SK-N-MC (cell line): ENCODE measurements around the gene CLCN7.

ENCODE experiments used
- EZH2 ChIP-seq: fragments of 200-600 bp; sonication (generic); IDR thresholded peaks from one replicate; pipeline ENCODE4 v1.6.1; 2017; ENCODE audit warnings: antibody characterized with exemption
- FOXP2 ChIP-seq: optimal IDR thresholded peaks from 2 replicates; pipeline ENCODE3; 2011; ENCODE audit warnings: mild to moderate bottlenecking, moderate library complexity; ENCODE audit not compliant: insufficient read depth; ENCODE audit errors: extremely low read length, control extremely low read depth
- POLR2AphosphoS5 ChIP-seq: IDR thresholded peaks from 2 replicates; pipeline ENCODE4 v1.6.1; 2012; ENCODE audit warnings: mild to moderate bottlenecking, low read depth, low read length, borderline replicate concordance

DNA sequence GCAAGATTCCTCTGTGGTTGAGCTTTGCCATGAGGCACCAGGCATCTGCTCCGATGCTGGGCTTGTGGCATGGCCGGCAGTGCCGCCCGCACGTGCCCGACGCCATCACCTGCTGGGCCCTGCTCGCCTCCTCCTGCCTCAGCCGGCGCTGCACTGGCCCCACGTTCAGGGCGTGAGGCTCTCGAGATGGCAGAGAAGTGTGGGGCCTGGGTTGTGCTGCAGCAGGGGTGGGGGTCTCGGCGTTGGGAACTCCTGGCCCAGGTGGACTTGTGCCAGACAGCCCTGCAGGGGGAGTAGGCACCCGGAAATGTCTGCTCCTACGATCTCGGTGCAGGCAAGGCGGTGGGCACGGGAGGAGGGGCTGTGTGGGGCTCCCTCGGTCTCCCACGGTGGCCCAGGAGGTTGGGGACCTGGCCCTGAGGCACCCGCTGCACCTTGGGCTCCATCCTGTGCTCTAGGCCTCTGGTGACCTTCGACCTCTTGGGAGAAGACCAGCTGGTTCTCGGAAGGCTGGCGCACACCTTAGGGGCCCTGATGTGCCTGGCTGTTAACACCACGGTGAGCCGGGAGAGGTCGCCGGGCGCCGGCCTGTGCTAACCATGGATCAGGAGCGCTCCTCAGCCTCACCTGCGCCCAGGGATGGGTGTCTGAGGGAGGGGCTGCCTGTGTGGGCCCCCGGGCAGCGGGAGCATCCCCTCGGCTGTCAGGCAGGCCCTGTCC, 31.8 kb upstream of the CLCN7 start:
- TF ChIP-seq POLR2AphosphoS5 (no peak), EZH2 (no peak), FOXP2 (no peak)
